Peyer's patch (tissue), 4 donors: ENCODE data around the gene UBE2J2.
"Not testable (repeated sequence)": the region's sequence is repeated elsewhere in the genome, so short reads cannot be mapped to it uniquely, and the experiment has no call there.

Experiments used
- POLR2A ChIP-seq, 2 donors: fragments of 450-650 bp; IDR thresholded peaks; one replicate each; pipeline ENCODE4 v1.5.1; 2017; ENCODE audit warnings: antibody characterized with exemption in 2 of 2, mild to moderate bottlenecking in 2 of 2, moderate library complexity in 2 of 2
- TF ChIP-seq, protein P1 (sequence below), 6 experiments: fragments of 450-650 bp in 4 of 6; fragments of 200-600 bp in 2 of 6; sonication (generic) in 1 of 6; IDR thresholded peaks; one replicate each; pipeline ENCODE4 v1.5.1; 2017 to 2019; ENCODE audit warnings: antibody characterized with exemption in 6 of 6, mild to moderate bottlenecking in 3 of 6, moderate library complexity in 1 of 6

DNA sequence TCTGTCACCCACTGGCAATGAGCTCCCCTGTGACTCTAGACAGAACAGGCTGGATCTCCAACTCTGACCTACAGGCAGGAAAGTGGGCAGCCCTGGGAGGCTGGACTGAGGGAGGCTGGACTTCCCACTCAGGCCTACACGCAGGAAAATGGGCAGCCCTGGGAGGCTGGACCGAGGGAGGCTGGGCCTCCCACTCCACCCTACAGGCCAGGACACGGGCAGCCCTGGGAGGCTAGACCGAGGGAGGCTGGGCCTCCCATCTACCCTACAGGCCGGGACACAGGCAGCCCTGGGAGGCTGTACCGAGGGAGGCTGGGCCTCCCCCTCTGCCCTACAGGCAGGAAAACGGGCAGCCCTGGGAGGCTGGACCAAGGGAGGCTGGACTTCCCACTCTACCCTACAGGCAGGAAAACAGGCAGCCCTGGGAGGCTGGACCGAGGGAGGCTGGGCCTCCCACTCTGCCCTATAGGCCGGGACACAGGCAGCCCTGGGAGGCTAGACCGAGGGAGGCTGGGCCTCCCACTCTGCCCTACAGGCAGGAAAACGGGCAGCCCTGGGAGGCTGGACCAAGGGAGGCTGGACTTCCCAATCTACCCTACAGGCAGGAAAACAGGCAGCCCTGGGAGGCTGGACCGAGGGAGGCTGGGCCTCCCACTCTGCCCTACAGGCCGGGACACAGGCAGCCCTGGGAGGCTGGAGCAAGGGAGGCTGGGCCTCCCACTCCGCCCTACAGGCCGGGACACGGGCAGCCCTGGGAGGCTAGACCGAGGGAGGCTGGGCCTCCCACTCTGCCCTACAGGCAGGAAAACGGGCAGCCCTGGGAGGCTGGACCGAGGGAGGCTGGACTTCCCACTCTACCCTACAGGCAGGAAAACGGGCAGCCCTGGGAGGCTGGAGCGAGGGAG, 25.4 kb downstream of the UBE2J2 start:
- TF ChIP-seq, protein P1, sequence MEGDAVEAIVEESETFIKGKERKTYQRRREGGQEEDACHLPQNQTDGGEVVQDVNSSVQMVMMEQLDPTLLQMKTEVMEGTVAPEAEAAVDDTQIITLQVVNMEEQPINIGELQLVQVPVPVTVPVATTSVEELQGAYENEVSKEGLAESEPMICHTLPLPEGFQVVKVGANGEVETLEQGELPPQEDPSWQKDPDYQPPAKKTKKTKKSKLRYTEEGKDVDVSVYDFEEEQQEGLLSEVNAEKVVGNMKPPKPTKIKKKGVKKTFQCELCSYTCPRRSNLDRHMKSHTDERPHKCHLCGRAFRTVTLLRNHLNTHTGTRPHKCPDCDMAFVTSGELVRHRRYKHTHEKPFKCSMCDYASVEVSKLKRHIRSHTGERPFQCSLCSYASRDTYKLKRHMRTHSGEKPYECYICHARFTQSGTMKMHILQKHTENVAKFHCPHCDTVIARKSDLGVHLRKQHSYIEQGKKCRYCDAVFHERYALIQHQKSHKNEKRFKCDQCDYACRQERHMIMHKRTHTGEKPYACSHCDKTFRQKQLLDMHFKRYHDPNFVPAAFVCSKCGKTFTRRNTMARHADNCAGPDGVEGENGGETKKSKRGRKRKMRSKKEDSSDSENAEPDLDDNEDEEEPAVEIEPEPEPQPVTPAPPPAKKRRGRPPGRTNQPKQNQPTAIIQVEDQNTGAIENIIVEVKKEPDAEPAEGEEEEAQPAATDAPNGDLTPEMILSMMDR (IDR thresholded peaks at IDR 0.05) = not testable (repeated sequence)
- not testable (repeated sequence) for TF ChIP-seq POLR2A (IDR thresholded peaks at IDR 0.05)
